ENCODE measurements around the gene ZC4H2.
"Not testable (repeated sequence)": the region's sequence is repeated elsewhere in the genome, so short reads cannot be mapped to it uniquely, and the experiment has no call there.

The ZC4H2 gene, protein sequence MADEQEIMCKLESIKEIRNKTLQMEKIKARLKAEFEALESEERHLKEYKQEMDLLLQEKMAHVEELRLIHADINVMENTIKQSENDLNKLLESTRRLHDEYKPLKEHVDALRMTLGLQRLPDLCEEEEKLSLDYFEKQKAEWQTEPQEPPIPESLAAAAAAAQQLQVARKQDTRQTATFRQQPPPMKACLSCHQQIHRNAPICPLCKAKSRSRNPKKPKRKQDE

DNA sequence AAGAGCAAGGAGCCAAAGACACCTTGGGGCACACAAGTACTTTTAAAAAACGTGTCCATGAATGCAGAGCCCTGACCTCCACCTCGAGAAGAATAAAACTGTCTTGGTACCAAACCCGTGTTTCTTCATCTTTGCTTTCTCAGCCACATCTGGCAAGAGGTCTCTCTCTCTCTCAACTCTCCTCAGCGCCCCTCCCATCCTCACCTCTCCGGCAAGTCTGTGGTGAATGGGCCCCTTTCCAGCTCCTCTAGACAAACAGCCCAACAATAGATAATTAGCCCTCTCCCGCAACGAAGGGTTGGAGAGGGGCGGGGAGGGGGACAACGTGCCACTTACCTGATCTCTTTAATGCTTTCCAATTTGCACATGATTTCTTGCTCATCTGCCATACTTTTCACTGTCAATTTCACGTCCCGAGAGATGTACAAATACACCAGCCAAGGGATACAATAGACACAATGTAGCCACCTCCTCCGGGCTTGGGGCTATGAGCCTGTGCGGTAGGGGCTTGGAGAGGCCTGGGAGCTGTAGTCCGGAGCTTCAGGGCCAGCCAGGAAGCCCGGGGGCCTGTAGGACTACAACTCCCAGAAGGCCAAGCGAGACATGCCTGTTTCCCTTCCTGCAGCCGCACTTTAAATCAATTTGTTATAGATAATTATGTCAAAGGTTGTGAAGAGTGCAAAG, at the start of gene ZC4H2:
TSS of gene ZC4H2 (minus strand) at position 462 of the 684 bp plus-strand sequence. CDS start at position 389, 73 bp downstream.
- DNase-seq (ENCODE audit: low read depth) = peak; percentile 57

DNA sequence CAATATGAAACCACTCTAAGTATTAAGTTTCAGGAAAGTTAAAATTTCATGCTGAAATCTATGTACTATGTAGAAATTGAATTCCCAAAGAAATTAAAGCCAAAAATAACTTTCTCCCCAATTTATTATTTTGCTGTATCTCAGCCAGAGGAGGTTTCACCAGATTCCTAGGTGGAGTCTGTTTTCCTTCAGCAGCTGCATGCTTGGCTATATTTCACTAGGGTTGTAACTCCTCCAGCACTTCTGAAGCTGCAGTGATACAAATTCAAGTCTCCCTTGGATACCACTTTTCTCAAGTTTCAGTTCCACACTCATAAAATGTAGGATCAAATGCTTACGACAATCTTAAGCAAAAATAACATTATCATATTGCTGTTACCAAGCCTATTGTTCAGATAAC, 41.2 kb upstream of the ZC4H2 start:
- DNase-seq (ENCODE audit: low read depth) = no peak

DNA sequence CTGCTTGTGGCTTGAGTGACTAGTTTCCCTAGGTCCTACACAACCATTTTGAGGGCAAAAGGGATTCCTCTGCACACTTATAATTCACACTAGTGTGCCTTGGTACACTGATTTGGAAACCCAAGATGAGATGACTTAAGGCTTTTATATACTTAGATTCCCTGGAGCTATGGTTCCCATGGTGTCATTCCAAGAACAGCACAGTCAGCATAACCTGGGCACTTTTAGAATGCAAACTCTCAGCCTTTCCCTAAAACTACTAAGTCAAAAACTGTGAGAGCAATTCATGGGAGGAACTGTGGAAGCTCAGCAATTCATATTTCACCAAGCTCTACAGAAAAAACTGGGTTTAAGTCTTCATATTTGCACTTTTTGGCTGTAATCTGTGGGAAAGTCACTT, 38.0 kb upstream of the ZC4H2 start:
- DNase-seq (ENCODE audit: low read depth) = no peak

DNA sequence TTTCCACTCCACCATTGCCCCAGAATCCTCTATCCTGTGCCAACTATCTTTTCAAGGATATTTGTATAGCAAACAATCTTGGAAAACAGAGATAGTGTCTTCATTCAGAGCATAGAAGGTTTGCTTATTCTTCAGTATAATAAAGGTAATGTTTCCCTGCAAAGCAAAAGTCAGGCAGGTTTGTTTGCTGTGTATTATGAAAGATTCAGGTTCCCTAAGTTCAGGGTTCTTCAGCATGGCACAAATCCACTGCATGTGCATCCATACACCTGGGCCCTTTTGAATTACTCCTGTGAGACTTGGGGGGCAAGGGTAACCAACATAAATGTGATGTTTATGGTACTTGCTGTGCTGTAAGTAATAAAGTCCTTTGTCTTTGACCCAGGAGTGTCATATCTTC, 33.2 kb upstream of the ZC4H2 start:
- DNase-seq (ENCODE audit: low read depth) = no peak

DNA sequence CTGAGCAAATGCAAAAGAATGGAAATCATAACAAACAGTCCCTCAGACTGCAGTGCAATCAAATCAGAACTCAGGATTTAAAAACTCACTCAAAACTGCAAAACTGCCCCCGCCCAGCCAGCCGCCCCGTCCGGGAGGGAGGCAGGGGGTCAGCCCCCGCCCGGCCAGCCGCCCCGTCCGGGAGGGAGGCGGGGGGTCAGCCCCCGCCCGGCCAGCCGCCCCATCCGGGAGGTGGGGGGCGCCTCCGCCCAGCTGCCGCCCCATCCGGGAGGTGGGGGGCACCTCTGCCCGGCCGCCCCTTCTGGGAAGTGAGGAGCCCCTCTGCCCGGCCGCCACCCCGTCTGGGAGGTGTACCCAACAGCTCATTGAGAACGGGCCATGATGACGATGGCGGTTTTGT, 26.0 kb upstream of the ZC4H2 start:
- not testable (repeated sequence) for DNase-seq (ENCODE audit: low read depth)

DNA sequence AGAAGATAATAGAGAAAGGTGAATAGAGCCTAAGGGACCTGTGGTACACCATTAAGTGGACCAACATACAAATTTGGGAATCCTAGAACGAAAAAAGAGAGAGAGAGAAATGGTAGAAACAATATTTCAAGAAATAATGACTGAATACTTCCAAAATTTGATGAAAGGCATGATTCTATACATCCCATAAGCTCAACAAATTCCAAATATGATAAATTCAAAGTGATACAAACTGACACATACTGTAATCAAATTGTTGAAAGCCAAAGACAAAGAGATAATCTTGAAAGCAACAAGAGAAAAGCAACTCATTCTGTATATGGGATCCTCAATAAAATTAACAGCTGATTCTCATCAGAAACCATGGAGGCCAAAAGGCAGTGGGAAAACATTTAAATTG, 20.6 kb upstream of the ZC4H2 start:
- no peak for DNase-seq (ENCODE audit: low read depth)

DNA sequence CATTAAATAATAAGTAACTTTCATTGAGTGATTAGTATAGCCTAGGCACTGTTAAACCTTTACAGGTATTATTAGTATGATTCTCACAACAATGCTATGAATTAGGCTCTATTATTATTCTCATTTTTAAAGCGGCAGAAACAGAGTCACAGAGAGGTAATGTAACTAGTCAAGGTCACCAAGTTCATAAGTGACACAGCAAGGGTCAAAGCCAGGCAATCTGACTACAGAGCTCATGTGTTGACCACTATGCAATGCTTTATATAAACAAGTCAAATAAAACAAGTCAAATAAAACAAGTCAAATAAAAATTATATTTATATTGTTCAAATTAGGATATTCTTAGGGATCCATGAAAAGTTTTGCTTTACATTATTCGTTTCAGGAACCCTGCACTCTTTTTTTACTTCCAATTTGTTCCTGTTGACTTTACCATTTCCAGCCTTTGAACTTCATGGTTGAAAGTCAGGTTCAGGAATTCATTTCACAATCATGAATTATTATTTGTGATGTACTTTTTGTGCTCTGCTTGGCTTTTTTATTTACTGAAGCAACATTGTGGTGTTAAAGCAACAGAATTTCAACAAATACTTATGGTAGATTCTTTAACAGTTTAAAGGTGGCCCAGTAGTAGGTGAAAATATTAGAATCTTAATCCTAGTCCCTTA, 18.0 kb upstream of the ZC4H2 start:
- DNase-seq (ENCODE audit: low read depth) = no peak

DNA sequence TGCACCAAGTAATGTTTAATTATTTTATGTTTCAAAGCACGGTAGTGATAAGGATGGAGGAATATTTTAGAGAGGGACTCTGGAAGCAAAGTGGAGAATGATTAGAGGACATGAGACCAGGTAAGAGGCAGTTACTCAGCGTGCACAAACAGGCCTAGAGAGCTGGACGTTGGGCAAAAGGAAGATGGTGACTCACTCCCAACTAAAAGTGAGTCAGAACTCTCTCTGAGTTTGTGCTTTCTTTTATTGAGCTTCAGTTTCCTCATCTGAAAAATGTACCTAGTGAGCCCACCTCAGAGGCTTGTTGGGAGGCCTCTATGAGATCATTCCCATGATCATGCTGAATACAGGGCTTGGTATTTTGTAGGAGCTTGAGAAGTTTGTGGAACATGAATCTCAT, 1.6 kb upstream of the ZC4H2 start:
- no peak for DNase-seq (ENCODE audit: low read depth)

DNA sequence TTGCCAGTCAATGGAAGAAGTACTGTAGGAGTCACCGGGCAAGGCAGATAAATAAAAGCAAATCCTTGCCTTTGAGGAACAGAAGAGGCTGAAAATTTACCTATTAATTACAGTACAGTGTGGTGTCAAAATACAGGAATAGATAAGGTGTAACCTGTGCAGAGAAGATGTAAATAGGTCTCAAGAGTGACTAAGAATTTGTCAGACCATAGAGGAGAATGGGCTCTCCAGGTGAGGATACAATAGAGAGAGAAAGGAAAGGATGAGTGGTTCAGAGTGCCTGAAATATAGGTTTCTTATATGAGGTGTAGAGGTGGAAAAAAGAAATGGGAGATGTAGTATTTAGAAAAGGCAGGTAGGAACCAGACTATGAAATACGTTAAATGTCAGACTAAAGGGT, 801 bp upstream of the ZC4H2 start:
- no peak for DNase-seq (ENCODE audit: low read depth)

DNA sequence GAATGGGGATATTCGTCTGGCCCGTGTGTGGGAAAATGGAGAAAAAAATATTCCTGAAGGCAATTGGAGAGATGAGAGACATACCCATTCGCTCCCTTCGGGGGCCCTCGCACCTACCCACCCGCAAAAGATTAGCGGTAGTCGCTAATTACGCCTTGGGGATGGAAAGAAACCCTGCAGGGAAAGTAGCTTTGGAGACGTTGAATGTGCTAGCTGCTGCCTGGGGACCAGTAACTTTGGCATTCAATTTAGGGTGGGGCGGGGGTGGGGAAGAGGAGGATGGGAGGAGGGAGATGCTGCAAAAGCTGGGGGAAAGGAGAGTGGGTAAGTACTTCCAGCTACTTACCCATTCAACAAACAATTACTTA, 407 bp upstream of the ZC4H2 start:
- no peak for DNase-seq (ENCODE audit: low read depth)

DNA sequence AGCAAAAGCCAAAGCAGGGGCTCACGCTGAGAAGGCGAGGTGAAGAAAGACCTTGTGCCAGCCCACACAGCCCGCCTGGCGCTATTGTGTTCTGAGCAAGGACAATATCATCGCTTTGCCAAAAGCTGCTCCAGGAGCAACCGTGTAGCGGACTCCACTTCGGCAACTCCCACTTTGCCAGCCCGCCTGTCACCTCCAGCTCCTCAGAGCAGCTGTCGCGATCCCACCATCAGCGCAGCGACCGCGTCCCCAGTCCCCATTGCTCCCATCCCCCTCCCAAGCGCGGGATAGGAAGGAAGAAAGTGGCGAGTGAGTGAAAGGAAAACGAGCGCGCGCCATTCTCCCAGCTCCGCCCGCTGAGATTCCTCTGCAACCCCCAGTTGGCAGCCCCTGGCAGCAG, 759 bp downstream of the ZC4H2 start:
- DNase-seq (ENCODE audit: low read depth) = no peak

DNA sequence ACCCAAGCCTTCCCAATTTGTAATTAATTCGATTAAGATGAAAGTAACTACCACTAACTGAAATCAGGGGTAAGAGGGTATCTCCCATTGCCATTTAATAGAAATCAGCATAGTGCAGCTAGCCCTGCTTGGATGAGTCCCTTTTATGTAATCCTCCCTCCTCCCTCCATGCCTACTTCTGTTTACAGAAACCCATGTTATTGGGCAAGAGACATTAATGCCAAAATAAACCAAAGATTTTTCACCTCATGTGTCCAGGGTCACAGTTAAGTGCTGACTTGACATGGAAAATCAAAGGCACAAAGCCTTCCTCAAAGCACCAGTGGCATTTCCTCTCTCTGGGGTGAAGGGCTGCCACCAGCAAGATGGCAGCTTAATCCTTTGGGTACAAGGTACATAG, 50.8 kb downstream of the ZC4H2 start:
- no peak for DNase-seq (ENCODE audit: low read depth)

DNA sequence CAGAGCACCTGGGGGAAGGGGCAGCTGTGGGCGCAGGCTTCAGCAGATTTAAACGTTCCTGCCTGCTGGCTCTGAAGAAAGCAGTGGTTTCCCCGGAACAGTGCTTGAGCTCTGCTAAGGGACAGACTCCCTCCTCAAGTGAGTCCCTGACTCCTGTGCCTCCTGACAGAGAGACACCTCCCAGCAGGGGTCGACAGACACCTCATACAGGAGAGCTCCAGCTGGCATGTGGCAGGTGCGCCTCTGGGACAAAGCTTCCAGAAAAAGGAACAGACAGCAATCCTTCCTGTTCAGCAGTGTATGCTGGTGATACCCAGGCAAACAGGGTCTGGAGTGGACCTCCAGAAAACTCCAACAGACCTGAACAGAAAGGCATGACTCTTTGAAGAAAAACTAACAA, 68.1 kb downstream of the ZC4H2 start:
- DNase-seq (ENCODE audit: low read depth) = no peak

DNA sequence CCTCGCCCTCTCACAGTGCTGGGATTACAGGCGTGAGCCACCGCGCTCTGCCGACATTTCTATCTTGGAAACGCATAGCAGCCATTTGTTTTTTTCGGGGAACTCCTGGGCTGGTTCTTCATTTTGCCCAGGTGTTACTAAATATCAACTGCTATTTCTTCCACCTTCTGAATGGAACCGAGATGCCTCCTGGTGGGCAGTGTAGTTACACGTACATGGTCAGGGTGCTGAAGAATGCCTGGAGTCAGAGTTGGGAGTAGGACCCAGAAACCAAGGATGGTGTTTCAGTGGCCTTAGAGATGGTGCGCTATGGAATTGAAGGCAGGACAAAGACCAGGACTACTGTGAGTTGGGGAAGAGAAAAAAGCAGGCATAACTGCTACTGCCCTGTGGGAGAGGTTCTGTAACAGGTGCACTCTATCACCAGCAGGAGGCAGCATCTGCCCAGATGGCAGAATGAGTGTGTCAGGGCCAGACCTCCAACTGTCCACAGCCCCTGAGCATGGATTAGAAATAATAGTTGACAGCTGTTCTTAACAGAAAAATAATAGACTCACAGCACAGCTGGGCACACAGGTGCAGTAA, 81.7 kb downstream of the ZC4H2 start:
- DNase-seq (ENCODE audit: low read depth) = peak; percentile 1

DNA sequence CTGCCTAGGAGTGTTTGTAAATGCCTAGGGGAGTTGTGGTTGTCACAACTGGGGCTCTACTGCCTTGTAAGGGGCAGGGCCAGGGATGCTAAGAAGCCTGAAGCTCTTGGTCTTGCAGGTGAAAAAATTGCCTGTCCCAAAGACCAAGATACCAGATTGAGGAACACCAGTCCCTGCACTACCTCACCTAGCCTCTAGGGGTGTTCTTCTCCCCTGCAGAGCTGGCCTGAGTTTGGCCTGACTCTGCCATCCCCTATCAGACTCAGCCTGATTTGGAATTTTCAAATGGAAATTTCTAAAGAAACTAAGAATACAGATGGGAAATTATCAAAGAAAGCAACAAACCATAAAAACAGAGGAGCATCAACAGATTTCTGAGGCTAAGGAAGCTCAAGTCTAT, 90.4 kb downstream of the ZC4H2 start:
- no peak for DNase-seq (ENCODE audit: low read depth)

DNA sequence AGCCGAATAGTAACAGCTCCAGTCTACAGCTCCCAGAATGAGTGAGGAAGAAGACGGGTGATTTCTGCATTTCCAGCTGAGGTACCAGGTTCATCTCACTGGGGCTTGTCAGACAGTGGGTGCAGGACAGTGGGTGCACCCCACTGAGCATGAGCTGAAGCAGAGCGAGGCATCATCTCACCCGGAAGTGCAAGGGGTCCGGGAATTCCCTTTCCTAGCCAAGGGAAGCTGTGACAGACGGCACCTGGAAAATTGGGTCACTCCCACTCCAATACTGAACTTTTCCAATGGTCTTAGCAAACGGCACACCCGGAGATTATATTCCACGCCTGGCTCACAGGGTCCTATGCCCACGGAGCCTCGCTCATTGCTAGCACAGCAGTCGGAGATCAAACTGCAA, 97.5 kb downstream of the ZC4H2 start:
- DNase-seq (ENCODE audit: low read depth) = not testable (repeated sequence)

DNA sequence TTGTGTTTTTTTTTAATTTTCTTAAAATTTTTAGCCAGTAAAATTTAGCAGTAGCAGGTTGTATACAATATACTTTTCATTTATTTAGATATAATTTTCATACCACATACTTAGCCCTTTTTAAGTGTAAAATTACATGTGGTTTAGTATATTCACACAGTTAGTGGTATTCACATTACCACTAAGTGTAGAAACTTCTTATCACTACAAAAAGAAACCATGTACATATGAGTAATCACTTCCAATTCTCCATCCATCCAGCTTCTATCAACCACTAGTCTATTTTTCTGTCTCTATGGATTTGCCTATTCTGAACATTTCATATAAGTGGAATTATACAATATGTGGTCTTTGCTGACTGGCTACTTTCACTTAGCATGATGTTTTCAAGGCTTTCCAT, 109.0 kb downstream of the ZC4H2 start:
- no peak for DNase-seq (ENCODE audit: low read depth)
